GM18499 (cell line): ENCODE results near the gene SPRR2A.
"Not testable (repeated sequence)": the region's sequence is repeated elsewhere in the genome, so short reads cannot be mapped to it uniquely, and the experiment has no call there.

Experiments
- ATAC-seq: cut with Tn5 transposase; IDR thresholded peaks from one replicate; pipeline ENCODE4 v1.9.1; 2021; ENCODE audit warnings: moderate number of reproducible peaks; ENCODE audit not compliant: insufficient read depth, unreplicated experiment

The SPRR2A gene

GRCh38 chr1:153028766-153029165, 28.5 kb downstream of the SPRR2A start:
- ATAC-seq = no peak

- no peak for ATAC-seq
Observed at GRCh38 chr1:153025797-153026196, 31.5 kb downstream of the SPRR2A start.

DNA sequence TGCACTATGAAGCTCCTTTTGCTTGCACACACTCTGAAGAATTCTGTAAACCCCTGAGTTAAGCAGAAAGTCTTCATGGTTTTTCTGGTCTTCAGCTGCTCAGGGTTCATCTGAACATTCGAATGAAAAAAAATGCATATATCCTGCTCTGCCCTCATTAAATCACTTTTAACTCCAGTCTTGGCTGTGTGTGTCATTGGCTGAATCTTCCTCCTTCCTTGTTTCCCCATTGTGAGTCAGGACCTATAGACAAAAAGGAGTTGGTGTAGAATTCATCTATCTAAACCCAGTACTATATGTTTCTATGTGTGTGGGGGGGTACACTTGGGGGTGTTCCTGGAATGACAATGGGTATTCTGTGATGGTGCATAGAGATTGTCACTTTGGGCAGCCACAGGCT, 32.9 kb downstream of the SPRR2A start:
- no peak for ATAC-seq

DNA sequence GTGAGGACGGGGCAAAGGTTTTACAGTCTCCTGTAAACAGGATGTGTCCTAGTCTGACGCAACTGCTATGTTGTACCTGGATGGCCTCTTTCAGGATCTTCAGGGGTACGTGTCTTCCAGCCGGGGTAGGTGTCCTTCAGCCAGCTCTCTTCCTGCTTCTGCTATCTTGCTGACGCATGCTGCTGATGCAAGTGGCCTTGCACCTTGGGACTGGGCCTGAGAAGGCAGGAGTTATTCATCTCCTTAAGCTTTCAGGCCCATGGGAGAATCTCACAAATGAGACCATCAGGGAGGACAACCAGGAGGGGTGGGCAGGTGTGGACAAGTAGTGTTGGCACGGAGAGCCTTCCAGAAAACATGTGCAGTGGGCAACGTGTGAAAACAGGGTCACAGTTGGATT, 34.2 kb downstream of the SPRR2A start:
- ATAC-seq = no peak

DNA sequence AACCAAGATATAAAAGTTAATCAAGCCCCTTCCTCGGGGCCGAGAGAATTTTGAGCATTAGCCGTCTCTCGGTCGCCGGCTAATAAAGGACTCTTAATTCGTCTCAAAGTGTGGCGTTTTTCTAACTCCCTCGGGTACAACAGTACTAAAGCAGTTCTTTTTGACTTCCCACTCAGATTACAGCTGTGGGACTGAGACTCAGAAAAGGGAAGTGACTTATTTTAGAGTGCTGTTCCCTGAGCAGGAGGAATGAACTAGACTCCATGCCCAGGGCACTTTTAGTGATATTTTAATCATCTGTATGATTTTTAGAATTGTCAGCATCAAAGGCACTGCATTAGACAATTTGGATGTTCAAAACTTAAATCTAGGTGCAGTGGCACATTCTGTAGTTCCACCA, 35.0 kb downstream of the SPRR2A start:
- not testable (repeated sequence) for ATAC-seq

- ATAC-seq = not testable (repeated sequence)
Observed at GRCh38 chr1:153021829-153022228, 35.5 kb downstream of the SPRR2A start.

GRCh38 chr1:153011235-153011758, 46.0 kb downstream of the SPRR2A start:
- not testable (repeated sequence) for ATAC-seq
